Measurements from ENCODE around the gene PKN1. TPM values are rescaled to one million over a fixed set of nuclear protein-coding genes. Genes with fewer than 3 reads are reported as not detected.

The PKN1 gene
- total RNA-seq, 1 experiment from 2014 or later: 205 TPM

DNA sequence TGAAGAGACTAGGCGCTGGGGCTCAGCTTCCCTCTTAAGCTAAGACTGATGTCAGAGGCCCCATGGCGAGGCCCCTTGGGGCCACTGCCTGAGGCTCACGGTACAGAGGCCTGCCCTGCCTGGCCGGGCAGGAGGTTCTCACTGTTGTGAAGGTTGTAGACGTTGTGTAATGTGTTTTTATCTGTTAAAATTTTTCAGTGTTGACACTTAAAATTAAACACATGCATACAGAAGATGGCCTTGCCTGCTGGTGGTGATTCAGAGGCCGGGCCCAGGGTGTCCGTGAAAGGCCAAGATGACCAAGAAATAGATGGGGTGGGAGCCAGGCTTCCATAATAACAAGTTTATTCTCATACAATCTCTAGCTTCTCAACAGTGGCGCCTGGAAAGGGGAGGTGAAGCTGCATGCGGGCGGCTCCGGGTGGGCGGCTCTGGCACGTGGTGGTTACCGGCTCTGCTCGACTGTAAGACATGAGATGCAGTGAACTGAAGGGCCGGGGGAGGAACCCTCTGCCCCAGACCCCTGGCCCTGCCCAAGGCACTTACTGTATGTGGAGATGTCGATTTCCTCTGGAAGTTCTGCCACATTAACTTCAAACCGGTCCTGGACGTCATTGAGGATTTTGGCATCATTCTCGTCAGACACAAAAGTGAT lies 24.5 kb upstream of the PKN1 start:
- no TSS peak for BruUV-seq (replicated peaks)
- H3K4me3 ChIP-seq (ENCODE audit: low read depth in 2 of 2, low read length in 2 of 2): no peak overlapping the region
- H3K27ac ChIP-seq (ENCODE audit: low read length): peak overlapping the region; percentile 59; the same call in 1 of the 2 replicates
- CTCF ChIA-PET: interaction anchor here (0.7 kb wide), 1 partner anchor 47 kb away, joined by 7 read pairs; no protein-coding TSS in a partner anchor
- H3K27me3 ChIP-seq (ENCODE audit: control insufficient read depth, insufficient read depth, low read length): no peaks in the 10 kb centered on the region
- in situ Hi-C loops (cut with HindIII; ENCODE audit: low pct_unique_long_range_greater_than_20kb, low sequenced_read_pairs) (no loop called here), intact Hi-C loops (cut with micrococcal nuclease; ENCODE audit: unreplicated experiment) (no loop called here)
- peaks cover 5% of the 10 kb centered on the region for H3K36me3 ChIP-seq (ENCODE audit: control insufficient read depth, insufficient read depth, low read length)
- TF ChIP-seq, protein P1, sequence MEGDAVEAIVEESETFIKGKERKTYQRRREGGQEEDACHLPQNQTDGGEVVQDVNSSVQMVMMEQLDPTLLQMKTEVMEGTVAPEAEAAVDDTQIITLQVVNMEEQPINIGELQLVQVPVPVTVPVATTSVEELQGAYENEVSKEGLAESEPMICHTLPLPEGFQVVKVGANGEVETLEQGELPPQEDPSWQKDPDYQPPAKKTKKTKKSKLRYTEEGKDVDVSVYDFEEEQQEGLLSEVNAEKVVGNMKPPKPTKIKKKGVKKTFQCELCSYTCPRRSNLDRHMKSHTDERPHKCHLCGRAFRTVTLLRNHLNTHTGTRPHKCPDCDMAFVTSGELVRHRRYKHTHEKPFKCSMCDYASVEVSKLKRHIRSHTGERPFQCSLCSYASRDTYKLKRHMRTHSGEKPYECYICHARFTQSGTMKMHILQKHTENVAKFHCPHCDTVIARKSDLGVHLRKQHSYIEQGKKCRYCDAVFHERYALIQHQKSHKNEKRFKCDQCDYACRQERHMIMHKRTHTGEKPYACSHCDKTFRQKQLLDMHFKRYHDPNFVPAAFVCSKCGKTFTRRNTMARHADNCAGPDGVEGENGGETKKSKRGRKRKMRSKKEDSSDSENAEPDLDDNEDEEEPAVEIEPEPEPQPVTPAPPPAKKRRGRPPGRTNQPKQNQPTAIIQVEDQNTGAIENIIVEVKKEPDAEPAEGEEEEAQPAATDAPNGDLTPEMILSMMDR (IDR thresholded peaks at IDR 0.05): no peak
- TF ChIP-seq TCF7L2 (IDR thresholded peaks at IDR 0.05; ENCODE audit: low read depth, low read length) (no peak), SIN3A (IDR thresholded peaks at IDR 0.05; ENCODE audit: borderline replicate concordance, insufficient read depth, low read depth, low read length) (no peak), POLR2AphosphoS5 (IDR thresholded peaks at IDR 0.05; ENCODE audit: low read depth, low read length) (no peak)
- TF ChIP-seq, protein P2, sequence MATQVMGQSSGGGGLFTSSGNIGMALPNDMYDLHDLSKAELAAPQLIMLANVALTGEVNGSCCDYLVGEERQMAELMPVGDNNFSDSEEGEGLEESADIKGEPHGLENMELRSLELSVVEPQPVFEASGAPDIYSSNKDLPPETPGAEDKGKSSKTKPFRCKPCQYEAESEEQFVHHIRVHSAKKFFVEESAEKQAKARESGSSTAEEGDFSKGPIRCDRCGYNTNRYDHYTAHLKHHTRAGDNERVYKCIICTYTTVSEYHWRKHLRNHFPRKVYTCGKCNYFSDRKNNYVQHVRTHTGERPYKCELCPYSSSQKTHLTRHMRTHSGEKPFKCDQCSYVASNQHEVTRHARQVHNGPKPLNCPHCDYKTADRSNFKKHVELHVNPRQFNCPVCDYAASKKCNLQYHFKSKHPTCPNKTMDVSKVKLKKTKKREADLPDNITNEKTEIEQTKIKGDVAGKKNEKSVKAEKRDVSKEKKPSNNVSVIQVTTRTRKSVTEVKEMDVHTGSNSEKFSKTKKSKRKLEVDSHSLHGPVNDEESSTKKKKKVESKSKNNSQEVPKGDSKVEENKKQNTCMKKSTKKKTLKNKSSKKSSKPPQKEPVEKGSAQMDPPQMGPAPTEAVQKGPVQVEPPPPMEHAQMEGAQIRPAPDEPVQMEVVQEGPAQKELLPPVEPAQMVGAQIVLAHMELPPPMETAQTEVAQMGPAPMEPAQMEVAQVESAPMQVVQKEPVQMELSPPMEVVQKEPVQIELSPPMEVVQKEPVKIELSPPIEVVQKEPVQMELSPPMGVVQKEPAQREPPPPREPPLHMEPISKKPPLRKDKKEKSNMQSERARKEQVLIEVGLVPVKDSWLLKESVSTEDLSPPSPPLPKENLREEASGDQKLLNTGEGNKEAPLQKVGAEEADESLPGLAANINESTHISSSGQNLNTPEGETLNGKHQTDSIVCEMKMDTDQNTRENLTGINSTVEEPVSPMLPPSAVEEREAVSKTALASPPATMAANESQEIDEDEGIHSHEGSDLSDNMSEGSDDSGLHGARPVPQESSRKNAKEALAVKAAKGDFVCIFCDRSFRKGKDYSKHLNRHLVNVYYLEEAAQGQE (IDR thresholded peaks at IDR 0.05; ENCODE audit: insufficient read depth in 1 of 2, low read depth in 2 of 2, low read length in 1 of 2): no peak
- ATAC-seq (peak; percentile 12), DNase-seq (ENCODE audit: low read depth, low spot score) (no peak)
- no peaks in the 10 kb centered on the region for H3K9me3 ChIP-seq (ENCODE audit: control insufficient read depth, insufficient read depth, low read depth, low read length)
- POLR2A ChIA-PET: no interaction called here
- peaks cover 17% of the 10 kb centered on the region for H3K4me1 ChIP-seq (ENCODE audit: control insufficient read depth, insufficient read depth, low read length)

GRCh38 chr19:14409146-14410023 lies 23.7 kb upstream of the PKN1 start:
- DNase-seq (ENCODE audit: low read depth, low spot score) (no peak), ATAC-seq (no peak)
- TF ChIP-seq TCF7L2 (IDR thresholded peaks at IDR 0.05; ENCODE audit: low read depth, low read length): peak; percentile 41; the same call in 1 of the 2 replicates
- TF ChIP-seq, protein P2 (IDR thresholded peaks at IDR 0.05; ENCODE audit: insufficient read depth in 1 of 2, low read depth in 2 of 2, low read length in 1 of 2): no peak
- intact Hi-C loops (cut with micrococcal nuclease; ENCODE audit: unreplicated experiment): no loop called here
- Histone ChIP-seq H3K36me3 (ENCODE audit: control insufficient read depth, insufficient read depth, low read length) (peaks cover 5% of the 10 kb centered on the region), H3K27me3 (ENCODE audit: control insufficient read depth, insufficient read depth, low read length) (no peaks in the 10 kb centered on the region), H3K27ac (ENCODE audit: low read length) (no peak overlapping the region), H3K4me3 (ENCODE audit: low read depth in 2 of 2, low read length in 2 of 2) (no peak overlapping the region), H3K4me1 (ENCODE audit: control insufficient read depth, insufficient read depth, low read length) (peaks cover 22% of the 10 kb centered on the region), H3K9me3 (ENCODE audit: control insufficient read depth, insufficient read depth, low read depth, low read length) (no peaks in the 10 kb centered on the region)
- POLR2A ChIA-PET: interaction anchor here (0.6 kb wide), 1 partner anchor 222 kb away, joined by 3 read pairs; no protein-coding TSS in a partner anchor
- in situ Hi-C loops (cut with HindIII; ENCODE audit: low pct_unique_long_range_greater_than_20kb, low sequenced_read_pairs): no loop called here
- CTCF ChIA-PET: interaction anchor here (0.5 kb wide), 1 partner anchor 78 kb away, joined by 3 read pairs; no protein-coding TSS in a partner anchor
- BruUV-seq (replicated peaks): TSS peak; percentile 69
